ENCODE measurements around the gene ZNF227.

GRCh38 chr19:44258136-44258535, 45.8 kb downstream of the ZNF227 start:
- TF ChIP-seq EZH2 (IDR thresholded peaks at IDR 0.05; ENCODE audit: low read depth) (no peak), CTCF (conservative IDR thresholded peaks at IDR 0.05) (no peak)

All from PC-9 (cell line).